HepG2 (cell line): ENCODE data around the gene LSM5. TPM values are rescaled to one million over a fixed set of nuclear protein-coding genes. Genes with fewer than 3 reads are reported as not detected.

Experiments used
- ATAC-seq: fragments of 200-7000 bp; cut with Tn5 transposase; 3 replicates; pipeline ENCODE4 v1.9.1; 2020; ENCODE audit warnings: mild to moderate bottlenecking, moderate library complexity
- BruUV-seq: library from RNA; stranded (reverse); fragments of 400-500 nt; replicated peaks from 2 replicates; lab custom pipeline; 2021; lab: Mats Ljungman, UMichigan
- CTCF ChIA-PET: fragments of 300-600 bp; formaldehyde crosslinking; extraction: SDS; loops from one replicate; lab custom pipeline; 2021; ENCODE audit warnings: low total read pairs, inconsistent platforms, low intra/inter-chr PET ratio; lab: Yijun Ruan, JAX
- POLR2A ChIA-PET: fragments of 350-600 bp; sonication (Branson Sonifier 250); formaldehyde crosslinking; loops from one replicate; lab custom pipeline; 2020; ENCODE audit warnings: antibody characterized with exemption, inconsistent platforms; lab: Yijun Ruan, JAX
- DNase-seq: peaks from one replicate; pipeline ENCODE4 v3.0.0-alpha.2; 2015; ENCODE audit warnings: low spot score
- FAIRE-seq: peaks from 3 replicates; lab custom pipeline; 2011; peaks lifted over from hg19 to GRCh38; lab: Jason Lieb, UNC
- H2AFZ ChIP-seq: one replicate; pipeline ENCODE4 v1.6.1; 2011; ENCODE audit warnings: low read length, inconsistent platforms
- H3K27ac ChIP-seq: fragments of 300-600 bp; 3 replicates; pipeline ENCODE4 v1.8.0; 2011; ENCODE audit warnings: mixed run types, mild to moderate bottlenecking, mixed read lengths, low read length, inconsistent platforms; ENCODE audit not compliant: insufficient read depth; ENCODE audit errors: extremely low read length
- H3K27me3 ChIP-seq, 2 experiments: fragments of 200-600 bp in 1 of 2; 2 replicates in 1 of 2; 3 replicates in 1 of 2; pipeline versions ENCODE4 v1.6.0 to v1.8.0; 2011; ENCODE audit warnings: low read length in 2 of 2, mild to moderate bottlenecking in 2 of 2, moderate library complexity in 2 of 2, inconsistent platforms in 1 of 2; ENCODE audit not compliant: insufficient read depth in 2 of 2, control insufficient read depth in 1 of 2
- H3K36me3 ChIP-seq, 2 experiments: fragments of 200-600 bp in 1 of 2; replicated peaks in 1 of 2; 2 replicates in 1 of 2; 3 replicates in 1 of 2; pipeline versions ENCODE4 v1.5.1 to v1.8.0; 2011; ENCODE audit warnings: low read length in 2 of 2, inconsistent platforms in 1 of 2; ENCODE audit not compliant: insufficient read depth in 2 of 2, control insufficient read depth in 1 of 2
- H3K4me1 ChIP-seq: 2 replicates; pipeline ENCODE4 v1.5.1; 2012; ENCODE audit warnings: low read length, inconsistent platforms; ENCODE audit not compliant: insufficient read depth
- H3K4me2 ChIP-seq: 2 replicates; pipeline ENCODE4 v1.6.0; 2011; ENCODE audit warnings: low read depth, low read length, inconsistent platforms
- H3K4me3 ChIP-seq, 3 experiments: fragments of 200-600 bp in 1 of 3; sonication (generic), shearing (Covaris generic) in 1 of 3; replicated peaks in 1 of 3; 2 replicates each; pipeline ENCODE4 v1.5.1; 2011 to 2016; ENCODE audit warnings: low read length in 3 of 3, inconsistent platforms in 2 of 3, low read depth in 2 of 3, mild to moderate bottlenecking in 2 of 3, control low read depth in 1 of 3, mixed read lengths in 1 of 3; ENCODE audit not compliant: insufficient read depth in 1 of 3
- H3K79me2 ChIP-seq: one replicate; pipeline ENCODE4 v1.6.1; 2011; ENCODE audit warnings: low read length, inconsistent platforms; ENCODE audit not compliant: insufficient read depth
- H3K9ac ChIP-seq: 2 replicates; pipeline ENCODE4 v1.6.0; 2011; ENCODE audit warnings: mild to moderate bottlenecking, low read depth, low read length, inconsistent platforms; ENCODE audit not compliant: insufficient read depth
- H3K9me3 ChIP-seq: 2 replicates; pipeline ENCODE4 v1.5.1; 2012; ENCODE audit warnings: mild to moderate bottlenecking, low read length
- H4K20me1 ChIP-seq: 2 replicates; pipeline ENCODE4 v1.6.0; 2011; ENCODE audit warnings: inconsistent platforms, mild to moderate bottlenecking, low read length, moderate library complexity; ENCODE audit not compliant: insufficient read depth
- ARID3A ChIP-seq: IDR thresholded peaks from 2 replicates; pipeline ENCODE4 v1.6.1; 2012; ENCODE audit warnings: low read depth, low read length, improper control_type of control experiment
- ELF4 ChIP-seq: sonication (generic); formaldehyde crosslinking; IDR thresholded peaks from 2 replicates; pipeline ENCODE4 v1.5.0; 2020; ENCODE audit warnings: missing genetic modification reagents, mild to moderate bottlenecking, moderate library complexity, borderline replicate concordance
- NFE2L1 ChIP-seq: sonication (generic); formaldehyde crosslinking; IDR thresholded peaks from 2 replicates; pipeline ENCODE4 v1.4.0; 2020; ENCODE audit warnings: missing genetic modification reagents, mild to moderate bottlenecking, borderline replicate concordance
- NR1H2 ChIP-seq: sonication (generic); formaldehyde crosslinking; IDR thresholded peaks from 2 replicates; pipeline ENCODE4 v1.8.1; 2022; ENCODE audit warnings: low read depth, missing genetic modification reagents, borderline replicate concordance
- RBAK ChIP-seq: sonication (generic); formaldehyde crosslinking; IDR thresholded peaks from 2 replicates; pipeline ENCODE4 v1.5.1; 2020; ENCODE audit warnings: mild to moderate bottlenecking, missing genetic modification reagents
- SOX6 ChIP-seq, 2 experiments: fragments of 450-650 bp in 1 of 2; sonication (generic) in 1 of 2; formaldehyde crosslinking in 1 of 2; IDR thresholded peaks; 2 replicates each; pipeline versions ENCODE4 v1.4.0 to v1.6.1; 2017 to 2020; ENCODE audit warnings: antibody characterized with exemption in 1 of 2, mild to moderate bottlenecking in 1 of 2, missing genetic modification reagents in 1 of 2
- SRF ChIP-seq: IDR thresholded peaks from 2 replicates; pipeline ENCODE4 v1.6.1; 2011; ENCODE audit warnings: mild to moderate bottlenecking, low read depth, low read length, moderate library complexity
- THAP11 ChIP-seq: IDR thresholded peaks from 2 replicates; pipeline ENCODE4 v1.6.1; 2016; ENCODE audit warnings: missing biosample characterization, missing genetic modification reagents
- THAP9 ChIP-seq: sonication (generic); formaldehyde crosslinking; IDR thresholded peaks from 2 replicates; pipeline ENCODE4; 2020; ENCODE audit warnings: missing genetic modification reagents, mild to moderate bottlenecking, borderline replicate concordance
- TOE1 ChIP-seq: sonication (generic); formaldehyde crosslinking; IDR thresholded peaks from 2 replicates; pipeline ENCODE4 v1.4.0; 2020; ENCODE audit warnings: mild to moderate bottlenecking, missing genetic modification reagents
- YEATS4 ChIP-seq: sonication (generic); formaldehyde crosslinking; IDR thresholded peaks from 2 replicates; pipeline ENCODE4 v1.4.0; 2020; ENCODE audit warnings: missing genetic modification reagents, borderline replicate concordance
- ZMYM4 ChIP-seq: sonication (generic); formaldehyde crosslinking; IDR thresholded peaks from 2 replicates; pipeline ENCODE4 v1.8.1; 2023; ENCODE audit warnings: mild to moderate bottlenecking, missing genetic modification reagents
- ZNF12 ChIP-seq: sonication (generic); formaldehyde crosslinking; IDR thresholded peaks from 2 replicates; pipeline ENCODE4 v1.5.0; 2020; ENCODE audit warnings: missing genetic modification reagents
- ZNF563 ChIP-seq: sonication (generic); formaldehyde crosslinking; IDR thresholded peaks from 2 replicates; pipeline ENCODE4 v1.8.0; 2022; ENCODE audit warnings: mild to moderate bottlenecking, moderate library complexity, missing genetic modification reagents
- ZNF580 ChIP-seq: IDR thresholded peaks from 2 replicates; pipeline ENCODE4 v1.6.1; 2016; ENCODE audit warnings: low read depth, borderline replicate concordance
- ZNF749 ChIP-seq: sonication (generic); formaldehyde crosslinking; IDR thresholded peaks from 2 replicates; pipeline ENCODE4 v1.8.0; 2022; ENCODE audit warnings: mild to moderate bottlenecking, missing genetic modification reagents, moderate library complexity, borderline replicate concordance
- WGBS: methylation state at CpG from one replicate; pipeline ENCODE4 v1.1.6; 2017; ENCODE audit warnings: low lambda C conversion rate; 5-methylcytosine and 5-hydroxymethylcytosine counted together
- in situ Hi-C: cut with HindIII; loops from 2 replicates; pipeline ENCODE4 v1.10.0; 2017; ENCODE audit warnings: low pct_unique_long_range_greater_than_20kb; ENCODE audit not compliant: extremely low pct_ligation_motif_present
- intact Hi-C: fragments of 100-400 bp; cut with micrococcal nuclease; formaldehyde crosslinking; loops from one replicate; pipeline ENCODE4 v1.10.0; 2022; ENCODE audit not compliant: unreplicated experiment
- polyA plus RNA-seq, 8 experiments: library from polyadenylated mRNA; depleted of rRNA in 3 of 8; stranded (reverse) in 7 of 8; unstranded in 1 of 8; fragments of >200 nt; fragmentation: Illumina TruSeq in 4 of 8; extraction: Trizol in 4 of 8; gene quantifications; 2 replicates each; pipeline versions ENCODE4 v1.2.1 to v1.2.3, GENCODE V29; 2011 to 2016; ENCODE audit warnings: low read depth in 4 of 8, missing spikeins in 1 of 8, mixed read lengths in 1 of 8; ENCODE audit not compliant: insufficient read depth in 1 of 8
- total RNA-seq, 5 experiments: library from RNA; depleted of rRNA; stranded (reverse); fragments of >200 nt; fragmentation: Illumina TruSeq; extraction: Trizol; gene quantifications; 2 replicates each; pipeline ENCODE4 v1.2.3, GENCODE V29; 2016; ENCODE audit warnings: low read depth in 1 of 5
- TF ChIP-seq, protein P1 (sequence below): sonication (generic); formaldehyde crosslinking; IDR thresholded peaks from 2 replicates; pipeline ENCODE4 v1.4.0; 2020; ENCODE audit warnings: mild to moderate bottlenecking, missing genetic modification reagents

LSM5 gene
- total and polyA plus RNA-seq, 2 of the 13 experiments (the other 11 are each of a cell fraction or from before 2014, with no cell fraction given), result 30.3 to 183 TPM

DNA sequence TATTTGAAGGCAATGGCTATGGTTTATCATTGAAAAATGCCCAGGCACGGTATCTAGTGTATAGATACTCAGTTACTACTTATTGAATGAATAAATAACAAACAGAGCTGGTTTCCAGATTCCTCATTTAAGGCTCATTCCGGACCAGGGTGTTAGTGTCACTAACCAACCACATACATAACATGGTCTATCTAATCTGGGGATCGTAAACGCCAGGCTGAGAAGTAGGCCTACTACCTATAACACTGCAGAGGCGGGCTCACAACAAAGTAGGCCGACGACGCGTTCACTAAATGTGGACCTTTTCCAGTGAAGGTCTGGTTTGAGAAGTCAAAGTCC is 423 bp downstream of the LSM5 start (continued):
- TF ChIP-seq TOE1 (CRISPR knock-in tag), result no peak
- peak; percentile 17; the same call in 1 of the 2 replicates for TF ChIP-seq ELF4

GRCh38 chr7:32481921-32482320 is 8.3 kb downstream of the LSM5 start:
- Histone ChIP-seq H2AFZ (no peak overlapping the region), H3K4me1 (no peaks in the 10 kb centered on the region), H3K9me3 (no peaks in the 10 kb centered on the region), H3K4me3 (no peak overlapping the region), H3K27ac (no peak overlapping the region), H3K9ac (no peak overlapping the region), H3K4me2 (no peak overlapping the region), H3K27me3 (no peaks in the 10 kb centered on the region), H3K36me3 (peaks cover 0 to 9% of the 10 kb centered on the region in 2 experiments; a peak in 2 of 5 replicates), H3K79me2 (no peaks in the 10 kb centered on the region), H4K20me1 (no peaks in the 10 kb centered on the region)
- FAIRE-seq (no peak), DNase-seq (no peak), ATAC-seq (peak; percentile 67)
- in situ Hi-C loops, result loop anchor here (10.0 kb wide), 1 partner anchor 737 kb away; no protein-coding TSS in a partner anchor
- ChIA-PET CTCF (interaction anchor here (3.3 kb wide), 1 partner anchor 271 kb away, joined by 37 read pairs; no protein-coding TSS in a partner anchor), POLR2A (no interaction called here)
- no TSS peak for BruUV-seq
- intact Hi-C loops, result no loop called here
- 31% methylated on average over 3 of the region's 3 CpGs for WGBS
- no peak for TF ChIP-seq SRF
- TF ChIP-seq THAP9 (CRISPR knock-in tag), result no peak
- no peak for TF ChIP-seq YEATS4 (CRISPR knock-in tag)
- TF ChIP-seq RBAK (CRISPR knock-in tag), result no peak
- no peak for TF ChIP-seq ZNF580 (CRISPR knock-in tag)
- no peak for TF ChIP-seq ARID3A
- no peak for TF ChIP-seq ZMYM4
- TF ChIP-seq ZNF563 (CRISPR knock-in tag), result no peak
- TF ChIP-seq NR1H2 (CRISPR knock-in tag), result no peak
- TF ChIP-seq ZNF749, result no peak
- no peak for TF ChIP-seq THAP11 (CRISPR knock-in tag)
- TF ChIP-seq, protein P1, sequence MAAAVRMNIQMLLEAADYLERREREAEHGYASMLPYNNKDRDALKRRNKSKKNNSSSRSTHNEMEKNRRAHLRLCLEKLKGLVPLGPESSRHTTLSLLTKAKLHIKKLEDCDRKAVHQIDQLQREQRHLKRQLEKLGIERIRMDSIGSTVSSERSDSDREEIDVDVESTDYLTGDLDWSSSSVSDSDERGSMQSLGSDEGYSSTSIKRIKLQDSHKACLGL (CRISPR knock-in tag), result no peak
- TF ChIP-seq ZNF12, result no peak
- TF ChIP-seq SOX6 (IDR thresholded peaks at IDR 0.05), result no peak
- TF ChIP-seq SOX6 (CRISPR knock-in tag; IDR thresholded peaks at IDR 0.05), result no peak
- no peak for TF ChIP-seq NFE2L1
